Astrocyte (in vitro differentiated cells and primary cell): ENCODE results near the gene GPX3. TPM values are rescaled to one million over a fixed set of nuclear protein-coding genes. Genes with fewer than 3 reads are reported as not detected.
A peak's percentile ranks its signal among the peaks of the same experiment; 100 is the strongest.

Experiments
- DNase-seq: peaks from one replicate; pipeline ENCODE4 v3.0.0-alpha.2; 2010; ENCODE audit warnings: low read depth
- FAIRE-seq: peaks from 2 replicates; lab custom pipeline; 2011; peaks lifted over from hg19 to GRCh38; lab: Jason Lieb, UNC
- H2AFZ ChIP-seq: 2 replicates; pipeline ENCODE4 v1.6.0; 2012; ENCODE audit warnings: low read depth, low read length, inconsistent platforms
- H3K27ac ChIP-seq: 2 replicates; pipeline ENCODE4 v1.5.1; 2011; ENCODE audit warnings: low read depth, low read length, inconsistent platforms
- H3K27me3 ChIP-seq: 2 replicates; pipeline ENCODE4 v1.6.0; 2011; ENCODE audit warnings: low read length, inconsistent platforms; ENCODE audit not compliant: insufficient read depth
- H3K36me3 ChIP-seq: 2 replicates; pipeline ENCODE4 v1.5.1; 2011; ENCODE audit warnings: low read length, inconsistent platforms; ENCODE audit not compliant: insufficient read depth
- H3K4me1 ChIP-seq: 2 replicates; pipeline ENCODE4 v1.5.1; 2011; ENCODE audit warnings: low read length, inconsistent platforms; ENCODE audit not compliant: insufficient read depth
- H3K4me2 ChIP-seq: 2 replicates; pipeline ENCODE4 v1.6.0; 2012; ENCODE audit warnings: low read length, inconsistent platforms
- H3K4me3 ChIP-seq: 2 replicates; pipeline ENCODE4 v1.5.1; 2011; ENCODE audit warnings: low read depth, mild to moderate bottlenecking, low read length, inconsistent platforms; ENCODE audit not compliant: insufficient read depth
- H3K79me2 ChIP-seq: 2 replicates; pipeline ENCODE4 v1.6.0; 2012; ENCODE audit warnings: mild to moderate bottlenecking, low read length, inconsistent platforms; ENCODE audit not compliant: insufficient read depth
- H3K9ac ChIP-seq: 2 replicates; pipeline ENCODE4 v1.6.0; 2012; ENCODE audit warnings: mild to moderate bottlenecking, low read length, inconsistent platforms
- H3K9me3 ChIP-seq: 2 replicates; pipeline ENCODE4 v1.5.1; 2012; ENCODE audit warnings: low read depth, mild to moderate bottlenecking, low read length, inconsistent platforms; ENCODE audit not compliant: insufficient read depth
- H4K20me1 ChIP-seq: 2 replicates; pipeline ENCODE4 v1.6.0; 2012; ENCODE audit warnings: low read length, inconsistent platforms; ENCODE audit not compliant: insufficient read depth
- H3K27ac Mint-ChIP-seq: one replicate; pipeline ENCODE4 v1.8.0; 2021; ENCODE audit warnings: mild to moderate bottlenecking, mixed read lengths; ENCODE audit not compliant: unreplicated experiment
- H3K27me3 Mint-ChIP-seq: one replicate; pipeline ENCODE4 v1.8.0; 2021; ENCODE audit warnings: low read depth, mixed read lengths; ENCODE audit not compliant: unreplicated experiment
- H3K36me3 Mint-ChIP-seq: one replicate; pipeline ENCODE4 v1.8.0; 2021; ENCODE audit warnings: low read depth, mixed read lengths; ENCODE audit not compliant: unreplicated experiment
- H3K4me1 Mint-ChIP-seq: one replicate; pipeline ENCODE4 v1.8.0; 2021; ENCODE audit warnings: low read depth, mixed read lengths; ENCODE audit not compliant: unreplicated experiment
- H3K4me3 Mint-ChIP-seq: one replicate; pipeline ENCODE4 v1.8.0; 2021; ENCODE audit warnings: mild to moderate bottlenecking, moderate library complexity, mixed read lengths; ENCODE audit not compliant: unreplicated experiment
- H3K9me3 Mint-ChIP-seq: one replicate; pipeline ENCODE4 v1.8.0; 2021; ENCODE audit warnings: mild to moderate bottlenecking, mixed read lengths; ENCODE audit not compliant: unreplicated experiment
- CTCF ChIP-seq: IDR thresholded peaks from 2 replicates; pipeline ENCODE4 v1.5.1; 2011; ENCODE audit warnings: low read depth, mild to moderate bottlenecking, inconsistent platforms, low read length, moderate library complexity; ENCODE audit not compliant: insufficient read depth
- EZH2 ChIP-seq: IDR thresholded peaks from 2 replicates; pipeline ENCODE4 v1.6.1; 2012; ENCODE audit warnings: mild to moderate bottlenecking, low read length, inconsistent platforms; ENCODE audit not compliant: insufficient read depth
- total RNA-seq: library from RNA; stranded (reverse); gene quantifications from 2 replicates; pipeline ENCODE4 v1.2.1, GENCODE V29; 2021

Gene GPX3
- total RNA-seq, 1 donor from 2014 or later: 15.6 TPM

- H3K27ac Mint-ChIP-seq: peak overlapping the region; percentile 88
- Histone ChIP-seq H3K9me3 (peaks cover 5% of the 10 kb centered on the region), H3K4me2 (no peak overlapping the region), H3K36me3 (no peaks in the 10 kb centered on the region), H3K4me1 (peaks cover 38% of the 10 kb centered on the region), H3K4me3 (no peak overlapping the region), H2AFZ (no peak overlapping the region), H3K79me2 (peaks cover 94% of the 10 kb centered on the region), H3K9ac (no peak overlapping the region), H3K27ac (peak overlapping the region; percentile 25), H3K27me3 (no peaks in the 10 kb centered on the region), H4K20me1 (peaks cover 21% of the 10 kb centered on the region)
- DNase-seq (no peak), FAIRE-seq (no peak)
- no peak for TF ChIP-seq EZH2
- TF ChIP-seq CTCF: no peak
- H3K4me3 Mint-ChIP-seq: peak overlapping the region; percentile 27
- no peaks in the 10 kb centered on the region for H3K27me3 Mint-ChIP-seq
- no peaks in the 10 kb centered on the region for H3K9me3 Mint-ChIP-seq
- H3K4me1 Mint-ChIP-seq: peaks cover 66% of the 10 kb centered on the region
- peaks cover 4% of the 10 kb centered on the region for H3K36me3 Mint-ChIP-seq
These were observed 48.2 kb downstream of the GPX3 start for GRCh38 chr5:151068433-151069197.

GRCh38 chr5:151070449-151070848 lies 50.1 kb downstream of the GPX3 start:
- Histone ChIP-seq H3K36me3 (no peaks in the 10 kb centered on the region), H2AFZ (no peak overlapping the region), H3K27ac (no peak overlapping the region), H3K27me3 (no peaks in the 10 kb centered on the region), H3K9me3 (peaks cover 5% of the 10 kb centered on the region), H4K20me1 (peaks cover 24% of the 10 kb centered on the region), H3K9ac (no peak overlapping the region), H3K4me2 (no peak overlapping the region), H3K4me3 (no peak overlapping the region), H3K79me2 (peaks cover 94% of the 10 kb centered on the region), H3K4me1 (peaks cover 34% of the 10 kb centered on the region)
- Mint-ChIP-seq H3K36me3 (peaks cover 4% of the 10 kb centered on the region), H3K9me3 (no peaks in the 10 kb centered on the region), H3K27ac (peak overlapping the region; percentile 26), H3K4me1 (peaks cover 59% of the 10 kb centered on the region), H3K4me3 (no peak overlapping the region), H3K27me3 (no peaks in the 10 kb centered on the region)
- no peak for DNase-seq
- TF ChIP-seq CTCF (no peak), EZH2 (no peak)
- FAIRE-seq: no peak

- peaks cover 95% of the 10 kb centered on the region for H3K79me2 ChIP-seq
- no peak overlapping the region for H2AFZ ChIP-seq
- no peaks in the 10 kb centered on the region for H3K36me3 ChIP-seq
- peaks cover 27% of the 10 kb centered on the region for H4K20me1 ChIP-seq
- Mint-ChIP-seq H3K27me3 (no peaks in the 10 kb centered on the region), H3K27ac (no peak overlapping the region), H3K36me3 (peaks cover 5% of the 10 kb centered on the region), H3K4me1 (peaks cover 62% of the 10 kb centered on the region), H3K4me3 (no peak overlapping the region), H3K9me3 (no peaks in the 10 kb centered on the region)
- FAIRE-seq (no peak), DNase-seq (no peak)
- no peak for TF ChIP-seq EZH2
- no peak for TF ChIP-seq CTCF
- no peaks in the 10 kb centered on the region for H3K27me3 ChIP-seq
- H3K9me3 ChIP-seq: peaks cover 5% of the 10 kb centered on the region
- H3K27ac ChIP-seq: no peak overlapping the region
- no peak overlapping the region for H3K9ac ChIP-seq
- no peak overlapping the region for H3K4me2 ChIP-seq
- H3K4me3 ChIP-seq: no peak overlapping the region
- H3K4me1 ChIP-seq: peaks cover 39% of the 10 kb centered on the region
These were observed 50.6 kb downstream of the GPX3 start for GRCh38 chr5:151071021-151071420.
